ENCODE measurements around the gene SLC6A19. TPM values are rescaled to one million over a fixed set of nuclear protein-coding genes. Genes with fewer than 3 reads are reported as not detected.

SLC6A19 gene
- not detected for total RNA-seq (2013)
- not detected for polyA plus RNA-seq
- not detected in 2 replicates for polyA minus RNA-seq
- 0 to 0.45 (median 0.04) reads per million in 11 experiments for total RNA-seq

- Mint-ChIP-seq H3K9me3 (peaks cover 0 to 1% (median 0%) of the 10 kb centered on the region in 7 donors), H3K27ac (no peak within 1 kb of the TSS), H3K4me1 (no peaks in the 10 kb centered on the region), H3K4me3 (no peak within 1 kb of the TSS), H3K36me3 (no peaks in the 10 kb centered on the region), H3K27me3 (ENCODE audit: low read depth in 3 of 3) (peaks cover 3 to 5% (median 4%) of the 10 kb centered on the region in 3 donors)
- H2AFZ ChIP-seq (ENCODE audit: insufficient read depth, low read depth, low read length, poor library complexity, severe bottlenecking), result no peak within 1 kb of the TSS
- no peaks in the 10 kb centered on the region for H3K36me3 ChIP-seq (replicated peaks in 1 of 2; ENCODE audit: control insufficient read depth in 1 of 2, insufficient read depth in 2 of 2, low read length in 2 of 2)
- no peak for DNase-seq
- intact Hi-C loops (cut with micrococcal nuclease), result no loop called here
- no peaks in the 10 kb centered on the region for H3K27me3 ChIP-seq (ENCODE audit: control insufficient read depth in 2 of 2, insufficient read depth in 2 of 2, low read length in 2 of 2)
- H3K4me3 ChIP-seq (replicated peaks in 1 of 3; ENCODE audit: low read depth in 2 of 3, low read length in 3 of 3), result no peak within 1 kb of the TSS
- H3K4me2 ChIP-seq (replicated peaks; ENCODE audit: extremely low read depth, low read length, poor library complexity, severe bottlenecking), result no peak within 1 kb of the TSS
- TF ChIP-seq CTCF (IDR thresholded peaks at IDR 0.05), result no peak
- H3K79me2 ChIP-seq (ENCODE audit: insufficient read depth, low read length), result no peaks in the 10 kb centered on the region
- 84% methylated on average over 51 of the region's 51 CpGs for WGBS (ENCODE audit: insufficient coverage)
- H3K4me1 ChIP-seq (ENCODE audit: control insufficient read depth in 1 of 2, insufficient read depth in 2 of 2, low read length in 2 of 2), result no peaks in the 10 kb centered on the region
- no peaks in the 10 kb centered on the region for H3K9me3 ChIP-seq (replicated peaks in 1 of 2; ENCODE audit: control insufficient read depth in 1 of 2, insufficient read depth in 1 of 2, low read length in 2 of 2)
- no peaks in the 10 kb centered on the region for H4K20me1 ChIP-seq (ENCODE audit: insufficient read depth, low read length)
- H3K9ac ChIP-seq (ENCODE audit: insufficient read depth, low read length, poor library complexity, severe bottlenecking), result no peak within 1 kb of the TSS
- H3K27ac ChIP-seq (ENCODE audit: low read depth in 1 of 2, low read length in 2 of 2), result no peak within 1 kb of the TSS
These were observed at the start of gene SLC6A19 for GRCh38 chr5:1201327-1202025. Gene SLC6A19 (plus strand): TSS chr5:1201595. CDS start chr5:1201651, 56 bp downstream.

GRCh38 chr5:1152156-1152555, 49.2 kb upstream of the SLC6A19 start:
- WGBS (ENCODE audit: insufficient coverage), result 64% methylated on average over 10 of the region's 10 CpGs
- H3K9me3 ChIP-seq (replicated peaks in 1 of 2; ENCODE audit: control insufficient read depth in 1 of 2, insufficient read depth in 1 of 2, low read length in 2 of 2), result peaks cover 9 to 10% of the 10 kb centered on the region in 2 donors
- Mint-ChIP-seq H3K9me3 (peaks cover 1 to 10% (median 6%) of the 10 kb centered on the region in 7 donors), H3K27ac (no peak overlapping the region), H3K4me1 (no peaks in the 10 kb centered on the region), H3K4me3 (no peak overlapping the region), H3K36me3 (no peaks in the 10 kb centered on the region), H3K27me3 (ENCODE audit: low read depth in 3 of 3) (peaks cover 24 to 45% (median 38%) of the 10 kb centered on the region in 3 donors)
- H3K9ac ChIP-seq (ENCODE audit: insufficient read depth, low read length, poor library complexity, severe bottlenecking), result no peak overlapping the region
- no peak overlapping the region for H2AFZ ChIP-seq (ENCODE audit: insufficient read depth, low read depth, low read length, poor library complexity, severe bottlenecking)
- no peak overlapping the region for H3K4me3 ChIP-seq (replicated peaks in 1 of 3; ENCODE audit: low read depth in 2 of 3, low read length in 3 of 3)
- H3K4me2 ChIP-seq (replicated peaks; ENCODE audit: extremely low read depth, low read length, poor library complexity, severe bottlenecking), result no peak overlapping the region
- peaks cover 5 to 40% of the 10 kb centered on the region in 2 donors for H3K27me3 ChIP-seq (ENCODE audit: control insufficient read depth in 2 of 2, insufficient read depth in 2 of 2, low read length in 2 of 2)
- TF ChIP-seq CTCF (IDR thresholded peaks at IDR 0.05), result no peak
- no peak overlapping the region for H3K27ac ChIP-seq (ENCODE audit: low read depth in 1 of 2, low read length in 2 of 2)
- no peak for DNase-seq
- H3K4me1 ChIP-seq (ENCODE audit: control insufficient read depth in 1 of 2, insufficient read depth in 2 of 2, low read length in 2 of 2), result no peaks in the 10 kb centered on the region
- intact Hi-C loops (cut with micrococcal nuclease), result no loop called here
- H4K20me1 ChIP-seq (ENCODE audit: insufficient read depth, low read length), result no peaks in the 10 kb centered on the region
- no peaks in the 10 kb centered on the region for H3K36me3 ChIP-seq (replicated peaks in 1 of 2; ENCODE audit: control insufficient read depth in 1 of 2, insufficient read depth in 2 of 2, low read length in 2 of 2)
- H3K79me2 ChIP-seq (ENCODE audit: insufficient read depth, low read length), result no peaks in the 10 kb centered on the region

Data from CD14-positive monocyte (primary cell).